Measurements from ENCODE around the gene POLR2L.

DNA sequence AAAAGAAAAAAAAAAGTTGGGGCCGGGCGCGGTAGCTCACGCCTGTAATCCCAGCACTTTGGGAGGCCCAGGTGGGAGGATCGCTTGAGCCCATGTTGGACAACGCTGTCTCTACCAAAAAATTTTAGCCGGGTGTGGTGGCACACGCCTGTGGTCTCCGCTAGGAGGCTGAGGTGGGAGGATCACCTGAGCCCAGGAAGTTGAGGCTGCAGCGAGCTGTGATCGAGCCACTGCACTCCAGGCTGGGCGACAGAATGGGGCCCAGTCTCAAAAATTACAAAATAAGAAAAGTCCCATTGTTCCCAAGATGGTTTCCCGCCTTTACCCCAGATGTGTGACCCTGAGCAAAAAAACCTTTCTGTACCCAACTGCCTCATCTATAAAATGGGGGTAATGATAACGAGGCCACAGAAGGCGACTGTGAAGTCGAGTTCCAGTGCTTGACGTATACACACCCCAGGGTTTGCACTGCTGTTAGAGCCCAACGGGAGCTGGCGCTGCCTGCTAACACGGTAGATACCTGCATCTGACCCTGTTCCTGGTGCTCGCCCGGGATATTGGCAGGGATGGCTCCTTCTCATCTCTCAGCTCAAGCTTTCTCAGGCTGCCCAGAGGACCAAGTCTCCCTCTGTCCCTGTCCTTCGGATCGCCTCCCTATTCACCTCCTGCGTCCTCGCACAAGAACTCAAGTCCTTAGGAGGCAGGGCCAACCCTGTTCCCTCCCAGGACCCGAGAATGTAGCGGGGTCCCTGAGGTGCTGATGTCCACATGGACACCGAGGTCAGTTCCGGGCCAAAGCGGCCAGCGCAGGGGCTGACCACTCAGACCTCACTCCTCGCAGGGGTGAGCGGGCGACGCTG, 33.7 kb downstream of the POLR2L start:
- TF ChIP-seq SRF (IDR thresholded peaks at IDR 0.05; ENCODE audit: low read depth) (no peak), EZH2 (IDR thresholded peaks at IDR 0.05) (no peak), SIN3A (IDR thresholded peaks at IDR 0.05; ENCODE audit: low read depth) (no peak), RAD21 (IDR thresholded peaks at IDR 0.05; ENCODE audit: low read depth) (no peak), POLR2A (IDR thresholded peaks at IDR 0.05; ENCODE audit: borderline replicate concordance, extremely low read depth, insufficient read depth, insufficient read length) (no peak), ZNF274 (IDR thresholded peaks at IDR 0.05; ENCODE audit: low read depth, low read length) (no peak), ZFX (IDR thresholded peaks at IDR 0.05) (no peak), CEBPB (IDR thresholded peaks at IDR 0.05; ENCODE audit: low read depth) (no peak)
- TF ChIP-seq, protein P1, sequence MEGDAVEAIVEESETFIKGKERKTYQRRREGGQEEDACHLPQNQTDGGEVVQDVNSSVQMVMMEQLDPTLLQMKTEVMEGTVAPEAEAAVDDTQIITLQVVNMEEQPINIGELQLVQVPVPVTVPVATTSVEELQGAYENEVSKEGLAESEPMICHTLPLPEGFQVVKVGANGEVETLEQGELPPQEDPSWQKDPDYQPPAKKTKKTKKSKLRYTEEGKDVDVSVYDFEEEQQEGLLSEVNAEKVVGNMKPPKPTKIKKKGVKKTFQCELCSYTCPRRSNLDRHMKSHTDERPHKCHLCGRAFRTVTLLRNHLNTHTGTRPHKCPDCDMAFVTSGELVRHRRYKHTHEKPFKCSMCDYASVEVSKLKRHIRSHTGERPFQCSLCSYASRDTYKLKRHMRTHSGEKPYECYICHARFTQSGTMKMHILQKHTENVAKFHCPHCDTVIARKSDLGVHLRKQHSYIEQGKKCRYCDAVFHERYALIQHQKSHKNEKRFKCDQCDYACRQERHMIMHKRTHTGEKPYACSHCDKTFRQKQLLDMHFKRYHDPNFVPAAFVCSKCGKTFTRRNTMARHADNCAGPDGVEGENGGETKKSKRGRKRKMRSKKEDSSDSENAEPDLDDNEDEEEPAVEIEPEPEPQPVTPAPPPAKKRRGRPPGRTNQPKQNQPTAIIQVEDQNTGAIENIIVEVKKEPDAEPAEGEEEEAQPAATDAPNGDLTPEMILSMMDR (IDR thresholded peaks at IDR 0.05 in 2 of 3, conservative IDR thresholded peaks at IDR 0.05 in 1 of 3; ENCODE audit: borderline replicate concordance in 1 of 3, insufficient read depth in 1 of 3, low read depth in 2 of 3, low read length in 2 of 3): peak in 2 of 3 experiments; percentile 36 to 47; a peak in 4 of 6 replicates
